ENCODE data around the gene PRIM2. TPM values are rescaled to one million over a fixed set of nuclear protein-coding genes. Genes with fewer than 3 reads are reported as not detected.
"Not testable (repeated sequence)": the region's sequence is repeated elsewhere in the genome, so short reads cannot be mapped to it uniquely, and the experiment has no call there.

PRIM2 gene
- total RNA-seq, 2 donors from 2014 or later, result 10.4 to 23.1 TPM

GRCh38 chr6:57535994-57536393 lies 218.6 kb downstream of the PRIM2 start:
- DNase-seq; H3K27me3 ChIP-seq; H3K36me3 ChIP-seq; H3K27ac ChIP-seq; H3K9me3 ChIP-seq; H3K4me3 ChIP-seq; H3K9ac ChIP-seq (ENCODE audit: low read depth in 2 of 2, low read length in 2 of 2); intact Hi-C loops (cut with DNase I); H3K4me1 ChIP-seq: not testable (repeated sequence)

- H3K9ac ChIP-seq (ENCODE audit: low read depth in 2 of 2, low read length in 2 of 2); H3K27ac ChIP-seq; H3K4me3 ChIP-seq; intact Hi-C loops (cut with DNase I); H3K36me3 ChIP-seq; DNase-seq; H3K9me3 ChIP-seq; H3K27me3 ChIP-seq; H3K4me1 ChIP-seq: not testable (repeated sequence)
These were observed 220.5 kb downstream of the PRIM2 start for GRCh38 chr6:57537916-57538315.

- intact Hi-C loops (cut with DNase I); H3K36me3 ChIP-seq; H3K27ac ChIP-seq; H3K9me3 ChIP-seq; DNase-seq; H3K4me1 ChIP-seq; H3K27me3 ChIP-seq; H3K9ac ChIP-seq (ENCODE audit: low read depth in 2 of 2, low read length in 2 of 2); H3K4me3 ChIP-seq: not testable (repeated sequence)
These were observed 234.5 kb downstream of the PRIM2 start for GRCh38 chr6:57551961-57552360.

DNA sequence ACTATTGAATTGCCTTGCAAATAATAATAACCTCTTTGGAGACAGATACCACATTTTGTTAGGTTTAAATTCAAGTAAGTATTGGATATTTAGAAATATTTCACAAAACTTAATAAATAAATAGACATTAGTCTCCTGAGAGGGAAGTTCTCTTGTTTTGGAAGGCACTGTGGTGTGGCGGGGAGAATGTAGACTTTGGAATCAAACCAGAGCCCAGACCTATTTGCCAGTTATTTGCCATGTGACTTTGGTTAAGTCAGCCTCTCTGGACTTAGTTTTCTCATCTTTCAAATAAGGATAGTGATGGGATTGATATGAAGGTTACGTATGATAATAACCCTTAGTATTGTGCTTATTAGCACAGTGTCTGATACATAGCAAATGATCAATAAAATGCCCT lies 240.4 kb downstream of the PRIM2 start:
- H3K27ac ChIP-seq; intact Hi-C loops (cut with DNase I); H3K9me3 ChIP-seq: not testable (repeated sequence)

GRCh38 chr6:57559170-57559569 lies 241.7 kb downstream of the PRIM2 start:
- H3K9me3 ChIP-seq; H3K4me1 ChIP-seq; intact Hi-C loops (cut with DNase I); DNase-seq; H3K4me3 ChIP-seq; H3K36me3 ChIP-seq; H3K9ac ChIP-seq (ENCODE audit: low read depth in 2 of 2, low read length in 2 of 2); H3K27me3 ChIP-seq; H3K27ac ChIP-seq: not testable (repeated sequence)

More for the DNA sequence above, 240.4 kb downstream of the PRIM2 start:
- not testable (repeated sequence) for H3K4me1 ChIP-seq; H3K27me3 ChIP-seq; H3K9ac ChIP-seq (ENCODE audit: low read depth in 2 of 2, low read length in 2 of 2); H3K4me3 ChIP-seq; DNase-seq; H3K36me3 ChIP-seq

- H3K4me1 ChIP-seq; H3K27ac ChIP-seq; H3K27me3 ChIP-seq; H3K36me3 ChIP-seq; H3K9me3 ChIP-seq; H3K9ac ChIP-seq (ENCODE audit: low read depth in 2 of 2, low read length in 2 of 2); DNase-seq; H3K4me3 ChIP-seq; intact Hi-C loops (cut with DNase I): not testable (repeated sequence)
These were observed 244.8 kb downstream of the PRIM2 start for GRCh38 chr6:57562233-57562632.

DNA sequence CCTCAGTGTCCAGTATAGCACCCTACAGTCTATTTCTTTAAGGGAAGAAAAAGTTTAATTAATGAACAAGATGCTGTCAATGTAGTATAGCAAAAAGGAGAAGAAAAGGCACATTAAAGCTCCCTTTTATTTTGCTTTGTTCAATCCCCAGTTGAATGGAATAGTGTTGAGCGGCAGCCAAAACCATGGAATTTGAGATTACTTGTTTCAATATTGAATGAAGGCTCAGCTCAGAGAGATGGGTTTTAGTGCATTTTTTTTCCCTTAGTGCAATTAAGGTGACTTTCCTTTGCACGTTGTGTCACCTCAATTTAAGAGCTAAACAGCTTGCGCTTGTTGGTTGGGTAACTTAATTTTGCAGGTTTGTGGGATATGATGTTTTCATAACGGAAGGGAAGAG lies 254.7 kb downstream of the PRIM2 start:
- H3K4me1 ChIP-seq; H3K36me3 ChIP-seq; H3K27ac ChIP-seq; H3K27me3 ChIP-seq; intact Hi-C loops (cut with DNase I); H3K9me3 ChIP-seq; H3K9ac ChIP-seq (ENCODE audit: low read depth in 2 of 2, low read length in 2 of 2); DNase-seq; H3K4me3 ChIP-seq: not testable (repeated sequence)

GRCh38 chr6:57572844-57573243 lies 255.4 kb downstream of the PRIM2 start:
- H3K27me3 ChIP-seq; H3K4me3 ChIP-seq; H3K27ac ChIP-seq; H3K9me3 ChIP-seq; H3K9ac ChIP-seq (ENCODE audit: low read depth in 2 of 2, low read length in 2 of 2); intact Hi-C loops (cut with DNase I); H3K4me1 ChIP-seq; DNase-seq; H3K36me3 ChIP-seq: not testable (repeated sequence)

DNA sequence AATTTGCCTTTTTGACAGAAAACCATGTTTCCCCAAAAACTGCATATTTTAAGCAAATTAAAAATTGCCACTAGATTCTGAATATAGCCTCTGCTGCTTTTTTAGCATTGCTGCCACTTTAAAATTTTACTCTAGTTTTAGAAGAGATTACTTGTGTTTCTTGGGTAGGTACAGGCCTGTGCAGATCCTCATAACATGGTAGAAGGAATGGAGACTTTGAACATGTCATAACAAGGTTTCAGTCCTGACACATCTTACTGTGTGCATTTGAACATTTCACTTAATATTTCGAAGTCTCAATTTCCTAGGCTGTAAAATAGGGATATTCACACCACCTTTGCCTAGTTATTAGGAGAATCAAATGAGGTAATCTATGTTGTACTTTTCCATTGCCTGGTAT lies 259.6 kb downstream of the PRIM2 start:
- H3K27me3 ChIP-seq; DNase-seq; H3K4me3 ChIP-seq; H3K9me3 ChIP-seq; H3K36me3 ChIP-seq; intact Hi-C loops (cut with DNase I); H3K4me1 ChIP-seq; H3K9ac ChIP-seq (ENCODE audit: low read depth in 2 of 2, low read length in 2 of 2); H3K27ac ChIP-seq: not testable (repeated sequence)

GRCh38 chr6:57579489-57579888 lies 262.1 kb downstream of the PRIM2 start:
- H3K9ac ChIP-seq (ENCODE audit: low read depth in 2 of 2, low read length in 2 of 2); DNase-seq; H3K4me1 ChIP-seq; H3K9me3 ChIP-seq; intact Hi-C loops (cut with DNase I); H3K27me3 ChIP-seq; H3K4me3 ChIP-seq; H3K27ac ChIP-seq; H3K36me3 ChIP-seq: not testable (repeated sequence)

GRCh38 chr6:57581586-57581985 lies 264.2 kb downstream of the PRIM2 start:
- H3K36me3 ChIP-seq; H3K4me3 ChIP-seq; H3K27me3 ChIP-seq; H3K9me3 ChIP-seq; H3K9ac ChIP-seq (ENCODE audit: low read depth in 2 of 2, low read length in 2 of 2); DNase-seq; H3K4me1 ChIP-seq; H3K27ac ChIP-seq; intact Hi-C loops (cut with DNase I): not testable (repeated sequence)

GRCh38 chr6:57601105-57601504 lies 283.7 kb downstream of the PRIM2 start:
- H3K27ac ChIP-seq; H3K27me3 ChIP-seq; intact Hi-C loops (cut with DNase I); H3K4me1 ChIP-seq; H3K4me3 ChIP-seq; DNase-seq; H3K9ac ChIP-seq (ENCODE audit: low read depth in 2 of 2, low read length in 2 of 2); H3K36me3 ChIP-seq; H3K9me3 ChIP-seq: not testable (repeated sequence)

DNA sequence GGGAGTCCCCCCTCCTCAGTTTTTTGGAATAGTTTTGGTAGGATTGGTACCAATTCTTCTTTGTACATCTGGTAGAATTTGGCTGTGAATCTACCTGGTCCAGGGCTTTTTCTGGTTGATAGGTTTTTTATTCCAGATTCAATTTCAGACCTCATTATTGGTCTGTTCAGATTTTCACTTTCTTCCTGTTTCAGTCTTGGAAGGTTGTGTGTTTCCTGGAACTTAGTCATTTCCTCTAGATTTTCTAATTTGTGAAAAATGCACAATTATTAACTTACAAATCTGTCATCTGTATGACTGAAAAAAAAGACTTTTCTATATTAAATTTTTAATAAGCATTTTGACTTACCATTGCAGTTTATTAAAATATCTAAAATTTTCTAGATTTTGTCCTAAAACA lies 287.9 kb downstream of the PRIM2 start:
- H3K9ac ChIP-seq (ENCODE audit: low read depth in 2 of 2, low read length in 2 of 2); intact Hi-C loops (cut with DNase I); H3K27ac ChIP-seq; H3K4me1 ChIP-seq; H3K4me3 ChIP-seq; H3K27me3 ChIP-seq; H3K36me3 ChIP-seq; H3K9me3 ChIP-seq; DNase-seq: not testable (repeated sequence)

GRCh38 chr6:57606331-57606730 lies 288.9 kb downstream of the PRIM2 start:
- H3K9me3 ChIP-seq; H3K4me1 ChIP-seq; intact Hi-C loops (cut with DNase I); H3K9ac ChIP-seq (ENCODE audit: low read depth in 2 of 2, low read length in 2 of 2); DNase-seq; H3K4me3 ChIP-seq; H3K36me3 ChIP-seq; H3K27me3 ChIP-seq; H3K27ac ChIP-seq: not testable (repeated sequence)

All from colonic mucosa (tissue), 4 donors.